GM18517 (cell line): ENCODE measurements around the gene RIPOR3.

Experiments
- ATAC-seq: cut with Tn5 transposase; IDR thresholded peaks from one replicate; pipeline ENCODE4 v1.9.1; 2021; ENCODE audit warnings: mild to moderate bottlenecking, moderate library complexity; ENCODE audit not compliant: unreplicated experiment

The RIPOR3 gene

GRCh38 chr20:50537546-50538201, 153.7 kb downstream of the RIPOR3 start:
- ATAC-seq = no peak

DNA sequence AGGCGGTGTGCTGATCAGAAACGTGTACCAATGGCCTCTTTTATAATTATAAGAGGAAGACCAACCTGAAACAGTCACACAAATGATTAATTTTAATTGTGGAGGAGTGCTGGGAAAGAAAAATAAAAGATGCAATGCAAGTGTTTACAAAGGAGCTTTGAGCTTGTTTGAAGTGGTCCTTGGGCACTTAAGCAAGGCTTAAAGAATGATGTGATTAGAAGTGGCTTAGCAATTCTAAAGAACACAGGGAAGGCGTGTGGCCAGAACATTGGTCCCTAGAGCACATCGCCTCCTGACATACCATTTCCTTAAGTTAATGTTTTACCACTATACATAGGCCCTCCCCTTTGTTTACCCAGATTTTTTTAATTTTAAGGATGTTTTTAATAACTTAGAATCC, 155.0 kb downstream of the RIPOR3 start:
- ATAC-seq = no peak
